AG04450 (cell line): ENCODE results near the gene ISM2. TPM values are rescaled to one million over a fixed set of nuclear protein-coding genes. Genes with fewer than 3 reads are reported as not detected.
A peak's percentile ranks its signal among the peaks of the same experiment; 100 is the strongest.

Experiments
- CTCF ChIA-PET: fragments of 300-600, 350-600 bp; formaldehyde crosslinking; extraction: SDS; loops from one replicate; lab custom pipeline; 2022; ENCODE audit warnings: antibody characterized with exemption, inconsistent platforms; lab: Charles Lee
- POLR2A ChIA-PET: fragments of 350-600 bp; formaldehyde crosslinking; extraction: SDS; loops from one replicate; lab custom pipeline; 2021; ENCODE audit warnings: antibody characterized with exemption, inconsistent platforms; lab: Yijun Ruan, JAX
- DNase-seq: peaks from one replicate; pipeline ENCODE4 v3.0.0-alpha.2; 2011; ENCODE audit warnings: low read depth, low spot score
- H3K27ac ChIP-seq: one replicate; pipeline ENCODE4 v1.5.1; 2012; ENCODE audit warnings: low read depth, low read length, control low read depth
- H3K27me3 ChIP-seq: one replicate; pipeline ENCODE4 v1.6.0; 2012; ENCODE audit warnings: low read length; ENCODE audit not compliant: control insufficient read depth, insufficient read depth
- H3K4me3 ChIP-seq: 2 replicates; pipeline ENCODE4 v1.5.1; 2011; ENCODE audit warnings: mild to moderate bottlenecking, low read depth, low read length, control low read depth
- H3K9me3 ChIP-seq: 2 replicates; pipeline ENCODE4 v1.5.1; 2012; ENCODE audit warnings: low read length; ENCODE audit not compliant: control insufficient read depth, insufficient read depth
- CTCF ChIP-seq: IDR thresholded peaks from 2 replicates; pipeline ENCODE4 v1.5.1; 2011; ENCODE audit warnings: low read depth, low read length, control low read depth, inconsistent platforms
- polyA plus RNA-seq: library from polyadenylated mRNA; depleted of rRNA; stranded (reverse); fragments of >200 nt; gene quantifications from 2 replicates; pipeline ENCODE4 v1.2.3, GENCODE V29; 2011

ISM2 gene
- polyA plus RNA-seq, 1 experiment, result not detected

- no peak overlapping the region for H3K4me3 ChIP-seq
- peaks cover 6% of the 10 kb centered on the region for H3K27me3 ChIP-seq
- TF ChIP-seq CTCF, result no peak
- DNase-seq, result no peak
- H3K9me3 ChIP-seq, result no peaks in the 10 kb centered on the region
- CTCF ChIA-PET, result no interaction called here
- POLR2A ChIA-PET, result no interaction called here
- no peak overlapping the region for H3K27ac ChIP-seq
Measured at GRCh38 chr14:77489041-77489440, 9.6 kb downstream of the ISM2 start.

GRCh38 chr14:77488558-77488957 lies 10.1 kb downstream of the ISM2 start:
- no peak overlapping the region for H3K27ac ChIP-seq
- no peak overlapping the region for H3K4me3 ChIP-seq
- POLR2A ChIA-PET, result no interaction called here
- TF ChIP-seq CTCF, result no peak
- no peaks in the 10 kb centered on the region for H3K9me3 ChIP-seq
- no peak for DNase-seq
- peaks cover 6% of the 10 kb centered on the region for H3K27me3 ChIP-seq
- CTCF ChIA-PET, result no interaction called here

- peak; percentile 20 for DNase-seq
- TF ChIP-seq CTCF, result no peak
- ChIA-PET POLR2A (no interaction called here), CTCF (no interaction called here)
- Histone ChIP-seq H3K4me3 (no peak overlapping the region), H3K27me3 (peaks cover 6% of the 10 kb centered on the region), H3K9me3 (no peaks in the 10 kb centered on the region), H3K27ac (no peak overlapping the region)
Measured at GRCh38 chr14:77485901-77486678, 12.5 kb downstream of the ISM2 start.

- CTCF ChIA-PET, result no interaction called here
- DNase-seq, result no peak
- Histone ChIP-seq H3K27ac (no peak overlapping the region), H3K9me3 (no peaks in the 10 kb centered on the region), H3K27me3 (peaks cover 6% of the 10 kb centered on the region), H3K4me3 (no peak overlapping the region)
- POLR2A ChIA-PET, result no interaction called here
- no peak for TF ChIP-seq CTCF
Measured at GRCh38 chr14:77485256-77485655, 13.4 kb downstream of the ISM2 start.

- CTCF ChIA-PET, result interaction anchor here (1.1 to 1.7 kb wide), 2 partner anchors 23 to 1477 kb away, joined by 3 to 6 read pairs; no protein-coding TSS in a partner anchor
- no peak for TF ChIP-seq CTCF
Measured at GRCh38 chr14:77482422-77482821, 16.2 kb downstream of the ISM2 start.

More at GRCh38 chr14:77482422-77482821, 16.2 kb downstream of the ISM2 start:
- no peak overlapping the region for H3K4me3 ChIP-seq
- no peaks in the 10 kb centered on the region for H3K9me3 ChIP-seq
- no peak for DNase-seq
- no peak overlapping the region for H3K27ac ChIP-seq
- POLR2A ChIA-PET, result no interaction called here
- H3K27me3 ChIP-seq, result peaks cover 8% of the 10 kb centered on the region
